DOHH2 (cell line): Measurements from ENCODE around the gene MAML2.

Experiments
- EZH2phosphoT487 ChIP-seq: fragments of 200-600 bp; sonication (generic); IDR thresholded peaks from 2 replicates; pipeline ENCODE4 v1.6.1; 2017; ENCODE audit warnings: borderline replicate concordance, mild to moderate bottlenecking, antibody characterized with exemption, low read length, moderate library complexity, mixed read lengths
- TF ChIP-seq, protein P1 (sequence below): fragments of 200-600 bp; sonication (generic); IDR thresholded peaks from one replicate; pipeline ENCODE4 v1.5.1; 2014; ENCODE audit warnings: antibody characterized with exemption, mild to moderate bottlenecking, low read depth, low read length; ENCODE audit not compliant: poor library complexity, severe bottlenecking

DNA sequence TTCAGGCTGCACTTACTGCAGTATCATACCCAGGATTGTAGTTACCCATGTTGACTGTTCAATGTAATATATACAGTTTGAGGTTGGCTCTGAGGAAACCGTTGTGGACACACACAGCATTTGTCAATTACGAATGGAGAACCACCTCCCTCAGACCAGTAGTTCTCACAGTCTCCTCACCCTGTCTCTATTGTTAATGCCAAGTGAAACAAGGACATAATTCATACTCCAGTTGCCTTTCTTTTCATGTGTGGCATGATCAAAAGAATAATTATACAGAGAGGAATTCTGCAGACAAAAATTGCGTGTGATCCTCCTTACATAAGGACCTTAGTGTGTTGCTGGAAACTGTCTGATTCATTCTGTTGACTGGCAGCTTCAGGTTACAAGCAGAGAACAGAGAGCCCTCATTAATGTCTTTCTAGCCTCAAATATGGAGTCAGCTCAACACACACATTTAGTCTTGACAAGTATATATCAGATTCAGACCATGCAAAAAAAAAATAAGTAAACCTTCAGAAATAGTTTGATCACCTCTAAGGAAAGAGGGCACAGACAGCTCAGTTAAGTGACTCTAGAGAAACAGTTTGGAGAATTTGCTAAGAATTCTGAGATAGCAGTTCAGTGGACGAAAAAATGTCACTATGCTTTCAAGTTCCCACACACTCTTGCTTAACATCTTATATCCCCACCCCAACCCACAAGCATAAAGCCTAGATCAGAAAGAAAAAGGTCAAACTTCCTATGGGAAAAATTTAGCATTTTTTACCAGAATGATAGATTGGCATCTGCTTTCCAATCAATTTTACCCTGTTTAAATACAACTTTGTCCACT, 96.1 kb downstream of the MAML2 start:
- TF ChIP-seq, protein P1, sequence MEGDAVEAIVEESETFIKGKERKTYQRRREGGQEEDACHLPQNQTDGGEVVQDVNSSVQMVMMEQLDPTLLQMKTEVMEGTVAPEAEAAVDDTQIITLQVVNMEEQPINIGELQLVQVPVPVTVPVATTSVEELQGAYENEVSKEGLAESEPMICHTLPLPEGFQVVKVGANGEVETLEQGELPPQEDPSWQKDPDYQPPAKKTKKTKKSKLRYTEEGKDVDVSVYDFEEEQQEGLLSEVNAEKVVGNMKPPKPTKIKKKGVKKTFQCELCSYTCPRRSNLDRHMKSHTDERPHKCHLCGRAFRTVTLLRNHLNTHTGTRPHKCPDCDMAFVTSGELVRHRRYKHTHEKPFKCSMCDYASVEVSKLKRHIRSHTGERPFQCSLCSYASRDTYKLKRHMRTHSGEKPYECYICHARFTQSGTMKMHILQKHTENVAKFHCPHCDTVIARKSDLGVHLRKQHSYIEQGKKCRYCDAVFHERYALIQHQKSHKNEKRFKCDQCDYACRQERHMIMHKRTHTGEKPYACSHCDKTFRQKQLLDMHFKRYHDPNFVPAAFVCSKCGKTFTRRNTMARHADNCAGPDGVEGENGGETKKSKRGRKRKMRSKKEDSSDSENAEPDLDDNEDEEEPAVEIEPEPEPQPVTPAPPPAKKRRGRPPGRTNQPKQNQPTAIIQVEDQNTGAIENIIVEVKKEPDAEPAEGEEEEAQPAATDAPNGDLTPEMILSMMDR = no peak
- no peak for TF ChIP-seq EZH2phosphoT487
